ENCODE results near the gene PPIE. TPM values are rescaled to one million over a fixed set of nuclear protein-coding genes. Genes with fewer than 3 reads are reported as not detected.
"Not testable (repeated sequence)": the region's sequence is repeated elsewhere in the genome, so short reads cannot be mapped to it uniquely, and the experiment has no call there.

PPIE gene
- polyA plus RNA-seq, 3 donors from 2014 or later: 99.6 to 177 (median 133) TPM

DNA sequence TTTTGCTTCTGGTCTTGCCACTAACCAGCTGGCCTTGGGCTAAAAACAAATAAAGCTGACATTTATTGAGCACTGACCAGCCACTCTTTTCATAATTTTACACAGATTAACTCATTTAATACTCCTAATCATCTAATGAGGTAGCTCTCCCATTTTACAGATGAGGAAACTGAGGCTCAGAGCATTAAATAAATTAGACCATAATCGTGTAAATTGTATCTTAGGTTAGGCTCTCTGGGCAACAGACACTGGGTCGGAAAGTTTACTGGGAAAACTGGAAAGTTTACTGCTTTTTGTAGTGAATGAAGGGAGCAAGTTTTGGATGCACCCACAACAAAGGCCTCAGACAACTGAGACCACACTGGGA, 42.6 kb downstream of the PPIE start:
- no peak overlapping the region for H3K27ac Mint-ChIP-seq
- H3K36me3 Mint-ChIP-seq: no peaks in the 10 kb centered on the region

DNA sequence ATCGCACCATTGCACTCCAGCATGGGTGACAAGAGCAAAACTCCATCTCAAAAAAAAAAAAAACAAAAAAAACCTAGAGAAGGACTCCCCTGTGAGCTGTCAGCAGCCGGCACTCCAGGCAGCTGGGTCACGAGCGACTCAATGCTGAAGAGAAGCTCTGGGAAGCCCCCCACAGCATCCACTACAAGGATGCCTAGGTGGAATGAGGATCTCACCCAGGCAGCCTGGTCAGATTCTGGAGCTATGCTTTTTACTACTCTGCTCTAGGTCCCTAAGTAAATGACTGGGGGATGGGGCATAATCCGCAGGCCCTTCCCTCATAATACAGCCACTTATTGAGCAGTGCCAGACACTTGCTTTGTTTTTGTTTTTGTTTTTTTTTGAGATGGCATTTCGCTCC, 43.4 kb downstream of the PPIE start:
- no peaks in the 10 kb centered on the region for H3K36me3 Mint-ChIP-seq
- no peak overlapping the region for H3K4me3 Mint-ChIP-seq
- no peaks in the 10 kb centered on the region for H3K9me3 Mint-ChIP-seq
- H3K4me1 Mint-ChIP-seq: peaks cover under 1 to 2% of the 10 kb centered on the region in 2 donors
- peaks cover 0 to 2% (median 0%) of the 10 kb centered on the region in 3 donors for H3K27me3 Mint-ChIP-seq (ENCODE audit: low read depth in 3 of 3)
- no peak for DNase-seq
- no peak overlapping the region for H3K27ac Mint-ChIP-seq

More for the DNA sequence above, 42.6 kb downstream of the PPIE start:
- Mint-ChIP-seq H3K4me3 (no peak overlapping the region), H3K4me1 (peaks cover 2 to 4% of the 10 kb centered on the region in 2 donors), H3K27me3 (ENCODE audit: low read depth in 3 of 3) (peaks cover 0 to 2% (median 0%) of the 10 kb centered on the region in 3 donors), H3K9me3 (no peaks in the 10 kb centered on the region)
- no peak for DNase-seq

DNA sequence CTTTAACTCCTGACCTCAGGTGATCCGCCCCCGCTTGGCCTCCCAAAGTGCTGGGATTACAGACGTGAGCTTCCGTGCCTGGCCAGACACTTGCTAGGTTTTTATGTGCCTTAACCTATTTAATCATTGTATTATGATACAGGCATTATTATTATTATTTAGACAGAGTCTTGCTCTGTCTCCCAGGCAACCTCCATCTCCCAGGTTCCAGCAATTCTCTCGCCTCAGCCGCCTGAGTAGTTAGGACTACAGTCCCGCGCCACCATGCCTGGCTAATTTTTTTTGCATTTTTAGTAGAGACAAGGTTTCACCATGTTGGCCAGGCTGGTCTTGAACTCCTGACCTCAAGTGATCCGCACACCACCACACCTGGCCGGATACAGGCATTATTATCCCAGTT, 44.0 kb downstream of the PPIE start:
- not testable (repeated sequence) for H3K27me3 Mint-ChIP-seq (ENCODE audit: low read depth in 3 of 3); H3K4me3 Mint-ChIP-seq; H3K27ac Mint-ChIP-seq; H3K36me3 Mint-ChIP-seq; H3K4me1 Mint-ChIP-seq; H3K9me3 Mint-ChIP-seq; DNase-seq

DNA sequence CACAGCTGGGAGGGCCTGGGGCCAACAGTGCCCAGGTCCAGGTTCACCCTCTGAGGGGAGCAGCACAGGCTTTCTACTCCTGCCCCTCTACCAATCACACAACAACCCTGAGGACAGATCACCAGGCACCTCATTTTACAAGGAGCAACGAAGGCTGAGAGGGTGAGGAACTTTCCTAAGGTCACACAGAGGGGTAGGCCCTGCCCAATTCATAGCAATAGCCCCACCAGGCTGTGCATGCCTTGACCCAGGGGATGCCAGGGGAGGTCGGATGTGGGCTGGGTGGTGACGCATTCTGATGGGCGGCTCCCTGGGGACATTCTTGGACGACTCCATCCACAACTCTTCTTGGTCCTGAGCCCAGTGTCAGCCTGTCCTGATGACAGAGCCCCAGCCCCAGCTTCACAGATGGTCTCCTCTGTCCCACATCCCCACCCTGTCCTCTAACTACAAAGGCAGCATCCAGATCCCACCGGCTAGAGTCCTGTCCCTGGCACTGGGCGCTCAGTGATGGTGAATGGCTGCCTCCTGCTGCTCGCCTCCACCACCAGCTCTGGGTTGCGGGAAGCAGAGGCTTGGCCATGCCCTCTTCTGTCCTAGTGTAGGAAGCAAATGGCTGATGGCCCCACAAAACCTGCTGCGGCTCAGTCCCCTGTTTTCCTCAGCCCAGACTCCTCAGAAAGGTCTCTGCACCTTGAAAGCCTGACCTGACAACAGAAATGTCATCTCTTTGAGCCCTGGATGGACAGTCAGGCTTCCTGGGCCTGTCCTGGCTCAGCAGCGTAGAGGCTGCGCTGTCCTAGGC, 47.8 kb downstream of the PPIE start:
- not testable (repeated sequence) for H3K36me3 Mint-ChIP-seq; H3K9me3 Mint-ChIP-seq; DNase-seq; H3K27me3 Mint-ChIP-seq (ENCODE audit: low read depth in 3 of 3)
- H3K4me1 Mint-ChIP-seq: peaks cover 7 to 19% of the 10 kb centered on the region in 2 donors
- peak overlapping the region in 2 of 6 donors; percentile 42 to 63 for H3K27ac Mint-ChIP-seq
- H3K4me3 Mint-ChIP-seq: peak overlapping the region; percentile 69 to 83 (median 75)

DNA sequence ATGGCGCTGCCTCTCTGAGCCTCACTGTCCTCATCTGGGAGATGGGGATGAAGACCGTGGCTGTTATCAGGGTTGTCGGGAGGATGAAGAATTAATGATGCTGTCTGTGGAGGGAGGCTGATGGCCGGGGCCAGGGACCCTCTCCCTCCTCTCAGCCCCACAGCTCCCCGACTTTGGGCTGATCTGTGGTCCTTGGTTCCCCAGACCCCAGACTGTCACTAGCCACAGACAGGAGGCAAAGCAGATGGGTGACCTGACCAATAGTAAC, 48.4 kb downstream of the PPIE start:
- H3K36me3 Mint-ChIP-seq; H3K9me3 Mint-ChIP-seq; H3K27me3 Mint-ChIP-seq (ENCODE audit: low read depth in 3 of 3); DNase-seq: not testable (repeated sequence)
- H3K4me1 Mint-ChIP-seq: peaks cover 7 to 20% of the 10 kb centered on the region in 2 donors
- peak overlapping the region; percentile 69 to 83 (median 75) for H3K4me3 Mint-ChIP-seq
- peak overlapping the region in 3 of 6 donors; percentile 9 to 63 (median 42) for H3K27ac Mint-ChIP-seq

DNA sequence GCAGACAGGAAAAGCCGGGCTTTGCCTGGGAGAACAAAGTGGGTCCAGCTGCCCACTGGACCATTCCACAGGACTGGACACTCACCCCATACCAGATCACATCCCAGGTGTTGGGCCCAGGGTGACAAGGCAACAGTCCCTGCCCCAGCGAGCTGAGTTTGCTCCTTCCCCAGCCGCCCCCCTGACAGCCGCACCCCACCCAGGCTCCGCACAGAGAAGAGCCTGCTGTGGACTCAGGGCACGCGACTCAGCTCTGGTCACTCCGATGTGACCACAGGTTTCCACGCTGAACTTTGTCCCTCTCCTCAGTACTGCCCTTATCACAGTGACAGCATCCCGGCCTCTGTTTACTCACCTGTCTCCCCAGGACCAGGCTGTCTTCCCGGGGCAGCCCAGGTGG, 48.8 kb downstream of the PPIE start:
- no peaks in the 10 kb centered on the region for H3K36me3 Mint-ChIP-seq
- peaks cover under 1 to 2% (median 2%) of the 10 kb centered on the region in 3 donors for H3K27me3 Mint-ChIP-seq (ENCODE audit: low read depth in 3 of 3)
- DNase-seq: no peak
- H3K9me3 Mint-ChIP-seq: no peaks in the 10 kb centered on the region
- peak overlapping the region in 2 of 6 donors; percentile 9 to 63 for H3K27ac Mint-ChIP-seq
- H3K4me1 Mint-ChIP-seq: peaks cover 7 to 20% of the 10 kb centered on the region in 2 donors
- H3K4me3 Mint-ChIP-seq: peak overlapping the region; percentile 69 to 83 (median 75)

DNA sequence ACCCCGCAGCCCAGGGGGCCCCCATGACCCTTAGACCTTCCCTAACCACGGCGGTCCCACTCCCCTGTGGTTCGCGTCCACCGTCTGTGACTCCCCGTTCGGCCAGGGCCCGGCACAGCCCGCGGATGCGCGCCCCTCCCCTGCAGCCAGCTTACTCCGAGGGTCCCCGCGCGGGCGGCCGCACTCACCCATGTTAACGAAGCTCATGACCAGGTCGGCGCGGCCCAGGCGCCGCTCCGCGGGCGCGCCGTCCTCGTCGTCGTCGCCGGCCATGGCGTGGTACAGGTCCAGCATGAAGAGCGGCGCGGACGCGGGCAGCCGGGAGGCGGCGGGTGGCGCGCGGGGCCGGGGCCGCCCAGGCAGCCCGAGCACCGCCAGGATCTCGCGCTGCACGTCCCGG, 49.3 kb downstream of the PPIE start:
- not testable (repeated sequence) for H3K9me3 Mint-ChIP-seq; H3K27ac Mint-ChIP-seq; DNase-seq; H3K36me3 Mint-ChIP-seq; H3K27me3 Mint-ChIP-seq (ENCODE audit: low read depth in 3 of 3)
- peaks cover 7 to 20% of the 10 kb centered on the region in 2 donors for H3K4me1 Mint-ChIP-seq
- peak overlapping the region in 4 of 5 donors; percentile 32 to 76 (median 70) for H3K4me3 Mint-ChIP-seq

DNA sequence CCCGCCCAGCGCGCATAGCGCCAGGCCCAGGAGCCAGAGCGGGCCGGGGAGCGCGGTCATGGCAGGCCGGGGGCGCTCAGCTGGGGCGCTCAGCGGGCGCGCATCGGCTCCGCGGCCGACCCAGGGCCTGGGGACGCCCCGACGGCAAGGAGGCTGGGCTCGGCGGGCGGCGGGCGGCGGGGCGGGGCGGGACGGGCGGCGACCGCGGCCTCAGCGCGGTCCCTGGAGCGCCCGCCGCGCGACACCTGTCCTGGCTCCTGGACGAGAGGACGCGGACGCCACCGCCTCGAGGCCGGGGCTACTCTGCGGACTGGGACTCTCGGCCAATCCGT, 49.7 kb downstream of the PPIE start:
- Mint-ChIP-seq H3K27me3 (ENCODE audit: low read depth in 3 of 3) (peaks cover 2% of the 10 kb centered on the region in 3 donors), H3K27ac (no peak overlapping the region), H3K36me3 (peaks cover 0 to 5% (median 0%) of the 10 kb centered on the region in 3 donors), H3K4me1 (peaks cover 7 to 20% of the 10 kb centered on the region in 2 donors), H3K4me3 (peak overlapping the region in 1 of 5 donors; percentile 6), H3K9me3 (no peaks in the 10 kb centered on the region)
- no peak for DNase-seq

DNA sequence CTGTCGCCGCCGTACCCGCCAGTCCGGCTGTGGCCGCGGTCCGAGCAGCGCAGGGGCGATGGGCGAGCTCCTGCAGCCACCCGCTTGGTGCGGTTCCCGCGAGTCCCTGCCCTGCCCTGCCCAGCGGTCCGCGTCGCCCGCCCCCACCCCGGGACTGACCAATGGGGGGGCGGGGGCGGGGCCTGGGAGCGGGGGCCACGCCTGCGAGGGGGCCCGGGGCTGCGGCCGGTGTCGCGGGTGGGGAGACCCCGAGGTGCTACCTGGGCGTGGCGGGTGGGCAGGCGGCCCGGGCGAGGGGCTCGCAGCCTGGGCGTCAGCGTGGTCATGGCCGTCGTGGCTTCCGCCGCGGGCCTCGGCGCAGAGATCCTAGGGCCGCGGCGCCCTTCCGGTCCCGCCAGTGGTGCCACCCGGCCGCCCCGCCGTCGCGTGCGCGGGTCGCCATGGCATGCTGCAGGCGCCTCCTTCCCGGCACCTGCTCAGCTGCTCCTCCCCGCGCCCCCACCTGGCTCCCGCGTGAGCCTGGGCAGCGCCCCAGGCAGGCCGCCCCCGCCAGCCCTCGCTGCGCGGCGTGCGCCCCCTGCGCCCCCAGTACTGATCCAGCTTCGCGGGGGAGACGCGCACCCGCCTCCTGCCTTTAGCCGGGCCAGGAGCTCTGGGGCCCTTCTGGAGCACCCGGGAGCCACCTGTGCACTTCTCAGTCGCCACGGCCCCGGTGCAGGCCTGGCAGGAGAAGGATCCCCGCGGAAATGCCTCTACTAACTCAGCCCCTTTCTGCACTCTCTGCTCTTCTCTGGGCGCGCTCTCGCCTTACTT, 50.3 kb downstream of the PPIE start, which contains the start of gene BMP8B:
BMP8B (minus strand) TSS at position 108 of the 813 bp plus-strand sequence. CDS start 380 bp downstream, outside the sequence.
- Mint-ChIP-seq H3K27ac (peak within 1 kb of the TSS; percentile 57 to 86 (median 66)), H3K36me3 (peaks cover 0 to 5% (median 0%) of the 10 kb centered on the region in 3 donors), H3K9me3 (no peaks in the 10 kb centered on the region), H3K27me3 (ENCODE audit: low read depth in 3 of 3) (peaks cover 2% of the 10 kb centered on the region in 3 donors), H3K4me1 (peaks cover 7 to 20% of the 10 kb centered on the region in 2 donors), H3K4me3 (peak within 1 kb of the TSS; percentile 78 to 88 (median 85))
- peak; percentile 68 to 72 (median 69) for DNase-seq

DNA sequence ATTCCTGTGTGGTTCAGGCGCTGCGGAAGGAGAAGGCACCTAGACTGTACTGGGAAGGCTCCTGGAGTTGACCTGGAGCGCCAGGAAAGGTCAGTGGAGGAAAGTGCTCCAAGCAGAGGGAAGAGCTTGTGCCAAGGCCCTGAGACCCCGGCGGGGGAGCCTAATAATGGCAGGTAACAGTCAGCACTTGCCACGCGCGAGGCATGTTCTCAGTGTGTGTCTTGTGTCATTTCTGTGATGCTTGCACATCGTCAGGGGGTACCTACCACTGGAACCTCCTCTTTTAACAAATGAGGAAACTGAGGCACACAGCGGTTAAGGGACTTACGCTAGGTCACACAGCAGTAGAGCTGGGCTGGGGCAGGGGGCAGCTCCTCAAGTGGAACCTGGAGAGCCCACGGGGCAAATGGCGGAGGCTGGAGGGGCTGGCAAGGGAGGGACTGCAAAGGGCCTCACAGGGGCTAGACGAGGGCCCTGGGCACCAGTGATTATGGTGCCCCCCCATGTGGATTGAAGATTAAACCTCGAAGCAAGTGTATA, 51.0 kb downstream of the PPIE start:
- Mint-ChIP-seq H3K9me3 (no peaks in the 10 kb centered on the region), H3K36me3 (peaks cover 0 to 5% (median 0%) of the 10 kb centered on the region in 3 donors), H3K4me3 (peak overlapping the region; percentile 78 to 88 (median 85)), H3K4me1 (peaks cover 7 to 20% of the 10 kb centered on the region in 2 donors), H3K27ac (peak overlapping the region; percentile 57 to 86 (median 66)), H3K27me3 (ENCODE audit: low read depth in 3 of 3) (peaks cover 2% of the 10 kb centered on the region in 3 donors)
- DNase-seq: no peak

DNA sequence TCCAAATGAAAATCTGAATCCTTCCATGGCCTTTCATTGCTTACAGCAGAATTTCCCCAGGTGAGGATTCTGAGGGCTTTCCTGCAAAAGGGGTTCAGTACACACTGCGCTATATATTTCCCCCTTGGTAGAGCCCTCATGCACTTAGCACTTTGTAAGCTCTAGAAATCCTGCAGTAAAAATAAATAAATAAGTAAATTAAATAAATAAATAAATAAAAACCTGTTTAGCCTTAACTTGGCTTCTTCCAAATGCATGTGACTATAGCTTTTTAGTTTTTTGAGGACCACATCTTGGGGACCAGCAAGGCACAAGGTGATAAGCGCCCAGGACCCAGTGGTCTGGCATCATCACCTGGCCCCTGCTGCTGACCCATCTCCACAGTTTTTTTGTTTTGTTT, 53.2 kb downstream of the PPIE start:
- no peaks in the 10 kb centered on the region for H3K9me3 Mint-ChIP-seq
- no peak overlapping the region for H3K27ac Mint-ChIP-seq
- no peak overlapping the region for H3K4me3 Mint-ChIP-seq
- DNase-seq: no peak
- peaks cover 0 to 5% (median 0%) of the 10 kb centered on the region in 3 donors for H3K36me3 Mint-ChIP-seq
- peaks cover 7 to 20% of the 10 kb centered on the region in 2 donors for H3K4me1 Mint-ChIP-seq
- peaks cover 2 to 3% (median 2%) of the 10 kb centered on the region in 3 donors for H3K27me3 Mint-ChIP-seq (ENCODE audit: low read depth in 3 of 3)

DNA sequence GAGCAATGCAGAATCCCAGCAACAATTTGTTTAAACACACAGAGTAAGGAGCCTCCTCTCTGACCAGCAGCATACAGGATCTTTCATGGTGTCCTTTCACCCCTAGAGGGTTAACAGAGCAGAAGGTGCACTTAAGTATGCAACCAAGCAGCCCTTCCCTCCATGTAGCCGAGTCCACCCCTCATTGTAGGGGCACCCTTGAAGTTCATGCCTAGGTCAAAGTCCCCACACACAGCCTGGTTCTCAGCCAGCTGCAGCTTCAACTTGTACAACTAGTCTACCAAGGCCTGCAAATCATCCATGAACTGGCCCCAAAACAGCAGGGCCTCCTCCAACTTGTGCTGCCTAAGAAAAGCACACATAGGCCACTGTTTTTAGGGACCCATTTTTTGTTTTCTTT, 57.0 kb downstream of the PPIE start:
- DNase-seq: no peak
- H3K36me3 Mint-ChIP-seq: peaks cover 0 to 5% (median 3%) of the 10 kb centered on the region in 3 donors
- H3K4me1 Mint-ChIP-seq: peaks cover 9 to 23% of the 10 kb centered on the region in 2 donors
- peaks cover 0 to 9% (median 2%) of the 10 kb centered on the region in 3 donors for H3K27me3 Mint-ChIP-seq (ENCODE audit: low read depth in 3 of 3)
- no peaks in the 10 kb centered on the region for H3K9me3 Mint-ChIP-seq
- H3K4me3 Mint-ChIP-seq: no peak overlapping the region
- no peak overlapping the region for H3K27ac Mint-ChIP-seq

DNA sequence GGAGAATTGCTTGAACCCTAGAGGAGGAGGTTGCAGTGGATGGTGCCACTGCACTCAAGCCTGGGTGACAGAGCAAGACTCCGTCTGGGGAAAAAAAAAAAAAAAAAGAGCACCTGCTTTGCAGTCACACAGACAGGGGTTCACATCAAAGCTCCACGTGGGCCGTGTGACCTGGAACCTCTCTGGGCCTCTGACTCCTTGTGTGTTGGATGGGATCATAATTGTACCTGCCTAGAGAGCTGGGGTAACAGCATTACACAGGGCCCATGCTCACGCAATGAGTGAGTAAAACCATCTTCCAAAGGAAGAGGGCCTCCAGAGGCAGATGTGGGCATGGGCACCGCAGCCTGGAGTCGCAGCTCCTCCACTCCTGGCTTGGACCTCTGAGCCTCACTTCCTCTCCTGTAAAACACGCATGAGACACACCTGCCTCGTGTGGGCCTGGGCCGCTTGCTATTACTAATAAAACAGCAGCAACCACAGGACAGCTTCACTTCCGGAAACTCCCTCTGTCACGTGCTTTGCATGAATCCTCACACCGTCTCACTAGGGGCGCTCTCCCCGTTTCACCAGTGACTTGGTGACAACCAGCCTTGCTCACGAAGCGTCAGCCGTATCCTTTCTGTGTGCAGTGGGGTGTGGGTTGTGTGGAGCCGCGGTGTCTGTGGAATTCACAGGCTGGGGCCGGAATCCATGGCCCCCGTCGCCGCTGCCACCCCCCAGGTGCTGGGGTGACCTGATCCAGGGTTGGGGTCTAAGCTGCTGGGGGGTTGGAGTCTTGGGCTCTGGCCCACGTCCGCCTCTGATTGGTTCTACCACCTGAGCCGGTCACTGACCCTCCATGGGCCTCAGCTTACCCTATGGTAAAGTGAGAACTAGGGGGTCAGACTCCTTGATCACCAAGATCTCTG, 60.4 kb downstream of the PPIE start:
- H3K4me1 Mint-ChIP-seq: peaks cover 9 to 17% of the 10 kb centered on the region in 2 donors
- DNase-seq: peak; percentile 86 to 88 (median 87)
- H3K4me3 Mint-ChIP-seq: peak overlapping the region; percentile 65 to 78 (median 76)
- not testable (repeated sequence) for H3K27me3 Mint-ChIP-seq (ENCODE audit: low read depth in 3 of 3); H3K9me3 Mint-ChIP-seq; H3K36me3 Mint-ChIP-seq
- H3K27ac Mint-ChIP-seq: peak overlapping the region; percentile 81 to 97 (median 94)

Measured in immature natural killer cell (primary cell).